ENCODE data around the gene PLEK2.

PLEK2 gene

DNA sequence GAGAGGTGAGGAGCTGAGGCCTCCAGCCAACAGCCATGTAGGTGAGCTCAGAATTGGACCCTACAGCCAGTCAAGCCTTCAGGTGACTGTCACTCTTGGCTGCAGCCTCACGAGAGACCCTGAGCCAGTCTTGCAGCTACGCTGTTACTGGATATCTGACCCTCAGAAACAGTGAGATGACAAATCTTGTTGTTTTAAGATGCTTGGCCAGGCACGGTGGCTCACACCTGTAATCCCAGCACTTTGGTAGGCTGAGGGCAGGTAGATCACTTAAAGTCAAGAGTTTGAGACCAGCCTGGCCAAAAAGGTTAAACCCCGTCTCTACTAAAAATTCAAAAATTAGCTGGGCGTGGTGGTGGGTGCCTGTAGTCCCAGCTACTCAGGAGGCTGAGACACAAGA lies 6.2 kb downstream of the PLEK2 start:
- DNase-seq (ENCODE audit: low read depth in 4 of 4, low spot score in 1 of 4) = no peak

DNA sequence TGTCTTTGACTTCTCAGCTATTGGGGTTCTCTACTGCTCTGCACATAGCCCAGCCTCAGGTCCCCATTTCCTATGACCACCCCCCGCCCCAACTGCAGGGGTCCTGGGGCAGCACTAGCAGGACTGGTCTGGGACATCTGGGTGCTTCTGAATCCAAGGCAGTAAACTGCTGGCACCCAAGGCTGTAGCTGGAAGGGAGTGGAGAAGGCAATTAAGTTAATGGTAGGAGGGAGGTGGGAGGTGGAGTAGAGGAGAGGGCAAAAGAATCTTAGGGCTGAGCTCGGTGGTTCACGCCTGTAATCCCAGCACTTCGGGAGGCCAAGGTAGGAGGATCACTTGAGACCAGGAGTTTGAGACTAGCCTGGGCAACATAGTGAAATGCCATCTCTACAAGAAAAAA lies 11.5 kb downstream of the PLEK2 start:
- no peak for DNase-seq (ENCODE audit: low read depth in 4 of 4, low spot score in 1 of 4)

DNA sequence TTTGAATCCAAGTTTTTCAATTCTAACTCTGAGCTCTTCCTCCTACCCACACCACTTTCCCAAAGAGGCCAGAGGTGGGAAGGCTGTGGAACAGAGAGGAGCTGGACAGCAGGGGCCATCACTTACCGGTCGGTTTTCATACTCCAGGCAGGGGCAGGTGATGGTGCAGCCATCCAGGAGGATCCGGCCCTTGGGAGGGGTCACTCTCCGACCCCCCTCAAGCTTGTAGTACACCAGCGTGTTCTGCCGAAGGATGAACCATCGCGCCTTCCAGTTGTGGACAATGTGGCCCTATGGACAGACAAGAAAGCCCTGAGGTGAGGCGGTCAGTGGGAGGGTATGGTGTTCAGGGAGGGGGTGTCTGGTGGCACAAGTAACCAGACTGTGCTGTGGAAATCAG lies 14.4 kb downstream of the PLEK2 start:
- no peak for DNase-seq (ENCODE audit: low read depth in 4 of 4, low spot score in 1 of 4)

DNA sequence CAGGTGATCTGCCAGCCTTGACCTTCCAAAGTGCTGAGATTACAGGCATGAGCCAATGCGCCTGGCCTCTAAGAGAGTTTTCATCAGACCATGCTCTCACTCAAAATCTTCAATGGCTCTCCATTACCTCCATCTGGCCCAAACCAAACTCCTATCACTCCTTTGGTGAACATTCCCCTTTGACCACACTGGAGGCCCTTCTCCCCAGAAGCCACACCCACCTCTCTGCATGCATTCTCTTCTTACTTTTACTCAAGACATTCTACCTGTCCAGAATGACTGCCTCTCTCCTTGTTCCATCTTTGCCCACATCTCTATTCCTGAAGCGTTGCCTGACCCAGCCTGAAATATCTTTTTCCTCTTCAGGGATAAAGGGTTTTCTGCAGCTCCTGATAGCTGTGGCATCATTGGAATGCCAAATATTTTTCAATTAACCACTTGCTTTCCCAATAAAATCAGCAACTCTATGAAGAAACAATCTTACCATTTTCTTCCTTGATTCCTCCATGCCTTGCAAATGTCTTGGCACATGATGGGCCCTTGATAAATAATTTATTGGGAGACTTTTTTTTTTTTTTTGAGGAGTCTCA lies 15.5 kb downstream of the PLEK2 start:
- no peak for DNase-seq (ENCODE audit: low read depth in 4 of 4, low spot score in 1 of 4)

DNA sequence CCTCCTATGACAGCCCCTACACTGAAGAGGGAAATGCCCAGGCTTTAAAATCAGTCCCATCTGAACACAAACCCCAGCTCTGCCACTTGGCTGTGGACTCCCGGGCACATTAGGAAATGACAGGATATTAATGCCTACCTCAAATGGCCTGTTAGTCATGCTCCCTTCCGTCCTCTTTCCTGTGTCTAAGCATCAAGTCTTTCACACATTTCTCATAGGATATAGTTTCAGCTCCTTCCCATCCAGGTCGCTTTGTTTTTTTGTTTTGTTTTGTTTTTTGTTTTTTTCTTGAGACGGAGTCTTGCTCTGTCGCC lies 16.1 kb downstream of the PLEK2 start:
- no peak for DNase-seq (ENCODE audit: low read depth in 4 of 4, low spot score in 1 of 4)

DNA sequence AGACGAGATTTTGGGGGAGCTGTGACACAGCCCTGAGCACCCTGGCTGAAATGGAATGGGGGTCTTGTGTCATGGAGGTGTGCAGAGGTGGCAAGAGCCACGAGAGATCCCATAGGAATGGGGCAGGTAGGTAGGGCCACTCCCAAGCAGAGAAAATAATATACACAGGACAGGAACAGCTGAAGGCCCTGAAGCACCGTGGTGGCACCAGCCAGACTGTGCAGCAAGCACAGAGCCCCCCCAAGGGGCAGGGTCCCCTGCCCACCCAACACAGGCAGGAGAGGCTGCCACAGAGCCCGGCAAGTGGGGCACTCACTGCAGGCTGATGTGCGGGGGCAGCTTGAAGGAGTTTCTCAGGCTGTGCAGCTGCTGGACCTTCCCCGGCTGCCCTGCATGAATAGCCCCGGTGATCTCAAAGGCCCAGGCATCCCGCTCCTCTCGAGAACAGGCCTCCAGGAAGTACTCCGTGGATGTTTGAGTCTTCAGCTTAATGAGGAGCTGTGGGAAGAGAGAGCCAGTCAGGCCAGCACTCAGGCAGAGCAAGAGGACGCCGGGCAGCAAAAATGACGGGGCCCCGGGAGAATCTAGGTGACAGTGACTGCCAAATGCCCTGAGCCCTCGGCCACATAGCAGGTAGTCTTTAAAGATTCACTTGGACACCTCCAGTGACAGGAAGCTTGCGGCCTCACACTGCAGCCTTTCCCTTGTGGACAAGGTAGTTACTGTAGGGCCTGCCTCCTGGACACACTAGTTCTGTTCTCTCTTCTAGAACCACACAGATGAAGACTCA lies 16.7 kb downstream of the PLEK2 start:
- no peak for DNase-seq (ENCODE audit: low read depth in 4 of 4, low spot score in 1 of 4)

DNA sequence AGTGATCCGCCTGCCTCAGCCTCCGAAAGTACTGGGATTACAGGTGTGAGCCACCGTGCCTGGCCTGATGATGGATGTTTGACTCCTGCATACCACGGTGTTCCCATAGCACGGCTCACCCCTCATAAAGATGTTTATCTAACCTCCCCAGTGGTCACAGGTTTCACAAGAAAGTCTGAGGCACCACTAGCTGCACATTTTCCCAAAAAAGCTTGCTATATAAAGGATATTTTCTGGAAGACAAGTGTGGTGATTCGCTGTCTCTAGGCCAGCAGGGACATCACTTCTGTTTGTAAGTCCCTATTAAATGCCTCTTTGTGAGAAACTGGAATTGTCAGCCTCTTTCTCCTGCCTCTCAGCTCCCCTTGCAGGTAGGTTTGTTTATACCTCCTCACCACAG lies 18.3 kb downstream of the PLEK2 start:
- no peak for DNase-seq (ENCODE audit: low read depth in 4 of 4, low spot score in 1 of 4)

DNA sequence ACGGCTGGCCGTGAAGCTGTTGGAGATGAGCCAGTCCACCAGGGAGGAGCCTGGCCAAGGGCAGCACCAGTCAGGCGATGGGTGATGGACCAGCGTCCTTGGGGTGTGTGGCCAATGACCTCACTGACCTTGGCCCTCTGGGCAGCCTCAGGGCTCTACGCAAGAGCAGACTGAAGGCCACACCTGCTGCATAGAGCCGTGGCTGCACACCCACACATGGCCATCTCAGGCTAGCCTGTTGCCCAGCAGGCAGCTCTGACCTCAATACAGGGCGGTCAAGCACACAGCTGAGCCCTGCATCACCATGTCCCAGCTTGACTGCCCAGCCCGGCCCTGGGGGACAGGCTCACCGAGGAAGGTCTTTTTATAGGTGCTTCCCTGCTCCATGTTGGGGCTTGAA lies 19.2 kb downstream of the PLEK2 start:
- DNase-seq (ENCODE audit: low read depth in 4 of 4, low spot score in 1 of 4) = no peak

DNA sequence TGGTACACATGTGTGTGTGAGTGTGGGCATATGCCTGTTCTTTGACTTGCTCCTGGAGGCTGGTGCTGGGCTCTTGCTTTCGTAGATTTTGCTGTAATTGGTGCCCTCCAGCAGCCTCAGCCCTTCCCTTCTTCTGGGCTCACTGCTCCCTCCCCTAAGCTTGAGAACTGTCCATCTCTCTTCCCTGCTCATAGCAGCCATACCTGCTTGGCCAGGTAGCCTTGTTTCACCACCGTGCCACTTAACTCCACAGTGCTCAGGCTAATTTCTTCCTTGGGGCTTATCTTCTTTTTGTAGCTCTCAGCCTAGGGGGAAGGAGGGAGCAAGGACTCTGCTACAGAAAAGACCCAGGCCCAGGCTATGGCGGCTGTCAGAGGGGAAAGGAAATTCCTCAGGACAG lies 19.8 kb downstream of the PLEK2 start:
- no peak for DNase-seq (ENCODE audit: low read depth in 4 of 4, low spot score in 1 of 4)

DNA sequence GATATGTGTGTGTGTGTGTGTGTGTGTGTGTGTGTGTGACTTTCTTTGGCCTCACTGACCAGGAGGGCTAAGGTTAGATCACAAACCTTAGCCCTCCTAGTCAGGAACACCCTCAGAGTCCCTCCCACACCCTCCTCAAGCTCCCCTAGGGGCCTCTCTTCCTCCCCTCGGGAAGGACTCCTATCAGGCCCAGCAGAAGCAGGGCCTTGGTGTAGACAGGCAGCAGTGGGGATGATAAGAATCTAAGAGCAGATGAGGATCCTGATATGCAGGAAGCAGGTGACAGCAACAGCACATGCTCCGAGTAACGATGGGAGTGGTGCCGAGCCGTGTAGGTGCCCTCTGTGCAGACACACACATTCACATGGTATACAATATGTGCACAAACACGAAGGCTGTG lies 20.7 kb downstream of the PLEK2 start:
- DNase-seq (ENCODE audit: low read depth in 4 of 4, low spot score in 1 of 4) = no peak

DNA sequence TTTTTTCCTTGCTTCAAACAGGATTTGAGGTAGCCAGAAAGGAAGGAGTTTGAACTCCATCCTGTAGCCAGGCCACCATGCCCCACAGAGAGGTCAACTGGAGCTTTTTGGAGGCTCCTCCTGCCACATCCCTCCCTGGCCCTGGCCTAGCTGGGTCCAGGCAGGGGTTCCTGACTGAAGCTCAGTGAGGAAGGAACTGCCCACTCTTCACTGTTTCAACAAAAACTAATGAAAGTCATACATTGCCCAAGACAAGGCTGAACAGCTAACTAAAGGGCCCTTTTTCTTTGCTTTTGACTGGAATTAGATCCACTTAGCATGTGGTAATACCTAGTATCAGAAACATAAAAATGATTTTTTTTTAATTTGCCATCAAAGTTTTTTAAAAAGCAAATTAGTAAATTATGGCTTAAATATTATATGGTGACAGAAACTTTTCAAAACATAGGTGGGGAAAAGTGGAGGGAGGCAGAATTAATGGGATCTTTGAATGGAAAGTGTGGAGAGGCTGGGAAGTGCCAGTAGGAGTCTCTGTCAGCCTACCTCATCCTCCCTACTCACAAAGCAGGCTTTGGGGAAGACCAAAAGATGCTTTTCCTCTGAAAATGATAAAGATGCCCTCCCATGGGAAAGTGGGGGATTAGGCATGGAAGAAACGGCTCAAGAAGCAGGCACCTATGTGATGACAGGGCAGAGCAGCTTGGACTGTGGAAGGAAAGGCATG lies 22.0 kb downstream of the PLEK2 start:
- DNase-seq (ENCODE audit: low read depth in 4 of 4, low spot score in 1 of 4) = no peak

DNA sequence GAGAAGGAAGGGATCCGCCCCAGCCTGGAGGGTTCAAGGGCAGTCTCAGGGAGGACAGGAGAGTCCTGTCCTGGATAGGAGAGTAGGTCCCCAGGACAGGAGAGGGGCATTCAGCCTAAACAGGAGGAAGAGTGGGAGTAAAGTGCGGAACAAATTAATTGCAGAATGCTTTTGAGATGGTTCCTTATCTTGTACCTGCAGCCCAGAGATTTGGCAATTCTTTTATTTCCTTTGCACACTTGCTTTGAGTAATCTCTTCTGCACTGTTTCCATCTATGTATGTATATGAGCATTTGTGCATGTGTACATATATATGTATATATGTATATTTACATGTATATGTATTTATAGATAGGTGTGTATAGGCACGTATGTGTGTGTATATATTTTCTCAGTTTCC lies 22.7 kb downstream of the PLEK2 start:
- DNase-seq (ENCODE audit: low read depth in 4 of 4, low spot score in 1 of 4) = no peak

DNA sequence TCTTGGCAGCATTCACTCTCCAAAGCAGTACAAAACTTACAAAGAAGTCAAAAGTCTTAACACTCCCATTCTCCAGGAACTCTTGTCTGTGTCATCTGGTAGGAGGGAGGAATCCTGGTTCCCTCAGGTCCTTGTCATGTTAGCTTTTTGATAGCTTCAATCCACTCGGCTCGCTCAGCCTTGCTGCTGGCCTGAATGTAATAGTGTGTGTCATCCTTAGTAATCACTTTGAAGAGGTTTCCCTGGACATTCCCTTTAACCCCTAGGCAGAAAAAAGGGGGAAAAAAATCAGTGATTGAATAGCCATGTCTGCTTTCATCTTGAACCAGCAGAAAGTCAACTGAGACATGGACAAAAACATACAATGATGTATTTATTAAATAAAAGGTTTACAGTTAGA lies 24.8 kb downstream of the PLEK2 start:
- no peak for DNase-seq (ENCODE audit: low read depth in 4 of 4, low spot score in 1 of 4)

DNA sequence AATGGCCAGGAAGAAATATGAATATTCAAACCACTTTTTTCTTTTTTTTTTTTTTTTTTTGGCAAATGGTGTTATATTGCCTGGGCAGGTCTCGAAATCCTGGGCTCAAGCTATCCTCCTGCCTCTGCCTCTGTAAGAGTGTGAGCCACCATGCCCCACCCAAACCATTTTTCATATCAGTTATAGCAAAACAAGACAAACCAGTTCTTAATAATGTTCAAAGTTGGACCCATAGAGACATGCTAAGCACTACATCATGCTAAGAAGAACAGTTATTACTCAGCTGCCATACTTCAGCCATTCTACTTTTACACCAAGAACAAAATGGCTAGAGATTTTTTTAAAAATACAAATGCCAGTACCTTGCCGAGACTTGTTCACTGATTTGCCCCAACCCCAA lies 26.3 kb downstream of the PLEK2 start:
- DNase-seq (ENCODE audit: low read depth in 4 of 4, low spot score in 1 of 4) = no peak

DNA sequence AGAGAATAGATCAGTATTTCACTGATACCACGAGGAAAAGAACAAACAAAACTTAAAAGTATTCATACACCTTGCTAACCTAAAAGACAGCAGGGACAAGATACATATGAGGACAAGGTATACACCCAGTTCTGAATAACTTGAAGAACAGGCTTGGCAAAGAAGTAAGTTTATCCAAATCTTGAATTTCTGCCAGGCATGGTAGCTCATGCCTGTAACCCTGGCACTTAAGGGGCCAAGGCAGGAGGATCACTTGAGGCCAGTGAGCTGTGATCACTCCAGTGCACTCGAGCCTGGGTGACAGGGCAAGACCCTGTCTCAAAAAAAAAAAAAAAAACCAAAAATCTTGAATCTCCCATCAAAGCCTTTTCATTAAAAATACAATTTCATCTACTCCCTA lies 26.8 kb downstream of the PLEK2 start:
- no peak for DNase-seq (ENCODE audit: low read depth in 4 of 4, low spot score in 1 of 4)

DNA sequence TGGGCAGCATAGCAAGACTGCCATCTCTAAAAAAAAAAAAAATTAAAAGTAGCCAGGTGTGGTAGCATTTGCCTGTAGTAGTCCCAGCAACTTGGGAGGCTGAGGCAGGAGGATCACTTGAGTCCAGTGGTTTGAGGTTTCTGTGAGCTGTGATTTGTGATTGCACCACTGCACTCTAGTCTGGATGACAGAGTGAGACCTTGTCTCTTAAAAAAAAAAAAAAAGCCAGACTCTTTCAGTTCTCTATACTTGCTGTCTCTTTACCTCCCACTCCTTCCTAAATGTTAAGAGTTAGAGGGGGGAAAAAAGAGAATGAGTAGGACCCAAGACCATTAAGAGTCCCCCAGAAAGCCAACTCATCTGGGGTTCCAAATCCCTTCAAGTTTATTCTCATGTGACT lies 34.0 kb downstream of the PLEK2 start:
- DNase-seq (ENCODE audit: low read depth in 4 of 4, low spot score in 1 of 4) = no peak

DNA sequence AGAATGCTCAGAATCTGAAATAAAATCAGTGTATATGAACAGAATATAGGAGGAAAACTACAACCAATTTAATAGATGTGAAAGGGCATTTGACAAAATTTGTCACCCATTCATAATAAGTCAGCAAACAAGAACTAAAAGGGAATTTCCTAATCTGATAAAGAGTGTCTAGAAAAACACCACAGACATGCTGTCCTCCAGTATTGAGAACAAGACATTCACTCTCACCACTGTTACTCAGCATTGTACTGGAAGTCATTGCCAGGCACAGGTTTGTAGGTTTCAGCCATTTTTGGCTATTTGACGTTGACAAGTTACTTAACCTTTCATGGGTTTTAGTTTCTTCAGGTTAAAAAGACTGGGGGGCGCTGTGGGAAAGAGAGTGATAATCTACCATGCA lies 38.6 kb downstream of the PLEK2 start:
- DNase-seq (ENCODE audit: low read depth in 4 of 4, low spot score in 1 of 4) = no peak

DNA sequence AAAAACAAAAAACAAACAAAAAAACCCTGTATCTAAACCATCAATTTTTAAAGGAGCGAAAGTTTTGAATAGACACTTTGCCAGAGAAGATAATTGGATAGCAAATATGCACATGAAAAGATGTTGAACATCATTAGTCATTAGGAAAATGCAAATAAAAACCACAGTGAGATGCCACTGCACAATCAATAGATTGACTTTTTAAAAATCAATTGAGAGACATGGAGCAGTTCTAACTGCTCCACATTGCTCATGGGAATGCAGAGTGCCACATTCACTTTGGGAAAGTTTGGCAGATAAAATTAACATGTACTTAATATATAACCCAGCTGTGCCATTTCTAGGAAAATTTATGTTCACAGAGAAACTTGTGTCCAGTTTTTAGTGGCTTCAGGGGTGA lies 39.1 kb downstream of the PLEK2 start:
- no peak for DNase-seq (ENCODE audit: low read depth in 4 of 4, low spot score in 1 of 4)

DNA sequence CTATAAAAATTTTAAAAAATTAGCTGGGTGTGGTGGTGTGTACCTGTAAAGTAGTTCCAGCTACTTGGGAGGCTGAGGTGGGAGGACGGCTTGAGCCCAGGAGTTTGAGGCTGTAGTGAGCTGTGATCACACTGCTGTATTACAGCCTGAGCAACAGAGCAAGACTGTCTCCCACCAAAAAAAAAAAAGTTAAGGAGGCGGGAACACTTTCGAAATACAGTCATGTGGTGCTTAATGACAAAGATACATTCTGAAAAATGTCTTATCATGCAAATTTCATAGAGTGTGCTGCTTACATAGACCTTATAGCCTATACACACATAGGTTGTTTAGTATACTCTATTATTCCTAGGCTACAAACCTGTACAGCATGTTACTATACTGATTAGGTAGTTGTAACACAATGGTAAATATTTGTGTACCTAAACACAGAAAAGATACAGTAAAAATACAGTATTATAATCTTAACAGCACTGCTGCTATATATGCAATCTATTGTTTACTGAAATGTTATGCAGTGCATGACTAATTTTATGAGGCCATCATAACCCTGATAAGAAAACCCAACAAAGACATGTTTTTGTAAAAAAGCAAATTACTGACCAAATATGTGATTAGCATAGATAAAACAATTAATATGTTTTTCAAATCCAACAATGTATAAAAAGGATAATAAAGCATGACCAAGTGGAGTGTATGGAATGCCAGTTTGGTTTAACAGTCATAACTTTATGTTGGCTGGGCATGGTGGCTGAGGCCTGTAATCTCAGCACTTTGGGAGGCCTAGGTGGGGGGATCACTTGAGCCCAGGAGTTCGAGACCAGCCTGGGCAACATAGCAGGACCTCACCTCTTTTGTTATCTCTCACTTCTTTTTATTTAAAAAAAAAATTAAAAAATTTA lies 40.5 kb downstream of the PLEK2 start:
- DNase-seq (ENCODE audit: low read depth in 4 of 4, low spot score in 1 of 4) = no peak

DNA sequence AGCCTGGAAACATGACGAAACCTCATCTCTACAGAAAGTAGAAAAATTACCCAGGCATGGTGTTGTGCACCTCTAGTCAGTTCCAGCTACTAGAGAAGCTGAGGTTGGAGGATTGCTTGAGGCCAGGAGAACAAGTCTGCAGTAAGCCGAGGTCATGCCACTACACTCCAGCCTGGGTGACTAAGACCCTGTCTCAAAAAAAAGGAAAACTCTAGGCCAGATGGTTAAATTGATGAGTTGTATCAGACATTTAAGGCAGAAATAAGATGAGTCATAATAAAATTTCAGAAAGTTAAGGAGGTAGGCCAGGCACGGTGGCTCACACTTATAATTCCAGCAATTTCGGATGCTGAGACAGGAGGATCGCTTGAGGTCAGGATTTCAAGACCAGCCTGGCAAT lies 41.1 kb downstream of the PLEK2 start:
- no peak for DNase-seq (ENCODE audit: low read depth in 4 of 4, low spot score in 1 of 4)

DNA sequence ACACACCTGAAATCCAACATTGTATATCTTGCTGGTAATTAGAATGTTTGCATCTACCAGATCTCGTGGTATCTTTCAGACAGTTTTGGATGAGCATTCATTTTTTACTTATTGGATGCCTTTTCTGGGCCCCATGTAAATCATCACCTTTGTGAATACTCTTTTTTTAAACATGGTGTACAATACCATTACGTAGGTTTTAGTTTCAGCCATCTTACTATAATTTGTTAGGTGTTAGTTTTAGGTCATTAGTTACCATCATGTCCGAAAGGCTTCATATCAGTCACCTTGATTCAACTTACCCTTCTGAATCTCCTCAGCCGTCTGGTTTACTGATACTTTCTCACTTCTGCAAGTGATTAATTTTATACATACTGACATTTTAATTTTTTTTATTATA lies 46.5 kb downstream of the PLEK2 start:
- no peak for DNase-seq (ENCODE audit: low read depth in 4 of 4, low spot score in 1 of 4)
